HL-60 (cell line): ENCODE results near the gene SPATA13.

Experiments used
- DNase-seq, 2 experiments: peaks; one replicate each; pipeline ENCODE4 v3.0.0-alpha.2; 2010 to 2020; ENCODE audit warnings: low read depth in 1 of 2, low spot score in 1 of 2
- H3K27ac ChIP-seq: fragments of 250-450 bp; sonication (Bioruptor Pico); replicated peaks from 2 replicates; pipeline ENCODE4 v1.5.1; 2020; ENCODE audit warnings: mild to moderate bottlenecking, moderate library complexity
- H3K27me3 ChIP-seq: fragments of 250-450 bp; sonication (Bioruptor Pico); 2 replicates; pipeline ENCODE4 v1.5.1; 2021; ENCODE audit warnings: mild to moderate bottlenecking, moderate library complexity; ENCODE audit not compliant: insufficient read depth, poor library complexity, severe bottlenecking
- H3K4me3 ChIP-seq: replicated peaks from 2 replicates; pipeline ENCODE4 v1.5.1; 2011; ENCODE audit warnings: mild to moderate bottlenecking, control low read depth, low read length; ENCODE audit not compliant: insufficient read depth
- GABPA ChIP-seq: IDR thresholded peaks from 2 replicates; pipeline ENCODE4 v1.6.1; 2012; ENCODE audit warnings: low read depth
- POLR2AphosphoS5 ChIP-seq: IDR thresholded peaks from 2 replicates; pipeline ENCODE4 v1.6.1; 2012; ENCODE audit warnings: low read depth
- SPI1 ChIP-seq: IDR thresholded peaks from 2 replicates; pipeline ENCODE4 v1.6.1; 2012; ENCODE audit warnings: low read depth, mild to moderate bottlenecking, borderline replicate concordance
- TF ChIP-seq, protein P1 (sequence below): IDR thresholded peaks from 2 replicates; pipeline ENCODE4 v1.6.1; 2012; ENCODE audit warnings: low read depth; ENCODE audit not compliant: insufficient replicate concordance
- TF ChIP-seq, protein P2 (sequence below): IDR thresholded peaks from one replicate; pipeline ENCODE4 v1.5.1; 2011; ENCODE audit warnings: low read length, control low read depth, inconsistent platforms; ENCODE audit not compliant: insufficient read depth

SPATA13 gene

DNA sequence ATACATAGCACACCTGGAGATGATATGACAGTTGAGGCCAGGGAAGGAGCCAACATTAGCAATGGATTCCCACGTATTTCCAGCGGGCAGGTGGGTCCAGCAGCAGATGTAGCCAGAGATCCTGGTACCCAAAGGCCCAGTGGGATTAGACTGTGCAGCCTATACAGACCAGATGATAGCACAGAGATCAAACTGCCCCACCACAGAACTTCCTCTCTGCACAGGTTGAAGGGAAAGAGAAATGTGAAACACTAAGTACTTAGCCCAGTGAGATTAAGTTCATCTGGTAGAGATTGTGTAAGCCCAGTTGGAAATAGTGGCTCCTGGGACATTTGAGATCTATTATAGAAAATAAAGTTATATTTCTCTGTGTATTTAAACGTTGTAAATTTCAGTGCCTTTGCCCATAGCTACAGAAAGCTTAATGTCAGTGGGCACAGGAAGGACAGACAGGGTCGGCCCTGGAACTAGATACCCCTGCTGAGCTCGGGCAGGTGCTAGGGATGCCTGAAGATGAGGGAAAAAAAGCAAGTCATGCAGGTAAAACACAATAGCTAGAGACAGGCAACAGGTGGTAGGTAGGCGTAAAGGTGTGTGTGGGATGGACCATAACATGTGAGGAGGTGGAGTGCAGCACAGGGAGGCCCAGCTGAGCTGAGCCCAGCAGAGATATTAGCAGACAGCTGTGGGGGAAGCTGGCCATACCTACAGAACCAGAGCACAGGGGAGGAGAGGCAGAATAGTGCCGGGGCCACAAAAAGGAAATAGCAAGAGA is 27.3 kb upstream of the SPATA13 start:
- Histone ChIP-seq H3K4me3 (no peak overlapping the region), H3K27ac (no peak overlapping the region), H3K27me3 (no peaks in the 10 kb centered on the region)
- no peak for DNase-seq
- no peak for TF ChIP-seq POLR2AphosphoS5
- TF ChIP-seq, protein P1, sequence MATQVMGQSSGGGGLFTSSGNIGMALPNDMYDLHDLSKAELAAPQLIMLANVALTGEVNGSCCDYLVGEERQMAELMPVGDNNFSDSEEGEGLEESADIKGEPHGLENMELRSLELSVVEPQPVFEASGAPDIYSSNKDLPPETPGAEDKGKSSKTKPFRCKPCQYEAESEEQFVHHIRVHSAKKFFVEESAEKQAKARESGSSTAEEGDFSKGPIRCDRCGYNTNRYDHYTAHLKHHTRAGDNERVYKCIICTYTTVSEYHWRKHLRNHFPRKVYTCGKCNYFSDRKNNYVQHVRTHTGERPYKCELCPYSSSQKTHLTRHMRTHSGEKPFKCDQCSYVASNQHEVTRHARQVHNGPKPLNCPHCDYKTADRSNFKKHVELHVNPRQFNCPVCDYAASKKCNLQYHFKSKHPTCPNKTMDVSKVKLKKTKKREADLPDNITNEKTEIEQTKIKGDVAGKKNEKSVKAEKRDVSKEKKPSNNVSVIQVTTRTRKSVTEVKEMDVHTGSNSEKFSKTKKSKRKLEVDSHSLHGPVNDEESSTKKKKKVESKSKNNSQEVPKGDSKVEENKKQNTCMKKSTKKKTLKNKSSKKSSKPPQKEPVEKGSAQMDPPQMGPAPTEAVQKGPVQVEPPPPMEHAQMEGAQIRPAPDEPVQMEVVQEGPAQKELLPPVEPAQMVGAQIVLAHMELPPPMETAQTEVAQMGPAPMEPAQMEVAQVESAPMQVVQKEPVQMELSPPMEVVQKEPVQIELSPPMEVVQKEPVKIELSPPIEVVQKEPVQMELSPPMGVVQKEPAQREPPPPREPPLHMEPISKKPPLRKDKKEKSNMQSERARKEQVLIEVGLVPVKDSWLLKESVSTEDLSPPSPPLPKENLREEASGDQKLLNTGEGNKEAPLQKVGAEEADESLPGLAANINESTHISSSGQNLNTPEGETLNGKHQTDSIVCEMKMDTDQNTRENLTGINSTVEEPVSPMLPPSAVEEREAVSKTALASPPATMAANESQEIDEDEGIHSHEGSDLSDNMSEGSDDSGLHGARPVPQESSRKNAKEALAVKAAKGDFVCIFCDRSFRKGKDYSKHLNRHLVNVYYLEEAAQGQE, result no peak
- no peak for TF ChIP-seq SPI1
- no peak for TF ChIP-seq GABPA
- TF ChIP-seq, protein P2, sequence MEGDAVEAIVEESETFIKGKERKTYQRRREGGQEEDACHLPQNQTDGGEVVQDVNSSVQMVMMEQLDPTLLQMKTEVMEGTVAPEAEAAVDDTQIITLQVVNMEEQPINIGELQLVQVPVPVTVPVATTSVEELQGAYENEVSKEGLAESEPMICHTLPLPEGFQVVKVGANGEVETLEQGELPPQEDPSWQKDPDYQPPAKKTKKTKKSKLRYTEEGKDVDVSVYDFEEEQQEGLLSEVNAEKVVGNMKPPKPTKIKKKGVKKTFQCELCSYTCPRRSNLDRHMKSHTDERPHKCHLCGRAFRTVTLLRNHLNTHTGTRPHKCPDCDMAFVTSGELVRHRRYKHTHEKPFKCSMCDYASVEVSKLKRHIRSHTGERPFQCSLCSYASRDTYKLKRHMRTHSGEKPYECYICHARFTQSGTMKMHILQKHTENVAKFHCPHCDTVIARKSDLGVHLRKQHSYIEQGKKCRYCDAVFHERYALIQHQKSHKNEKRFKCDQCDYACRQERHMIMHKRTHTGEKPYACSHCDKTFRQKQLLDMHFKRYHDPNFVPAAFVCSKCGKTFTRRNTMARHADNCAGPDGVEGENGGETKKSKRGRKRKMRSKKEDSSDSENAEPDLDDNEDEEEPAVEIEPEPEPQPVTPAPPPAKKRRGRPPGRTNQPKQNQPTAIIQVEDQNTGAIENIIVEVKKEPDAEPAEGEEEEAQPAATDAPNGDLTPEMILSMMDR, result no peak

DNA sequence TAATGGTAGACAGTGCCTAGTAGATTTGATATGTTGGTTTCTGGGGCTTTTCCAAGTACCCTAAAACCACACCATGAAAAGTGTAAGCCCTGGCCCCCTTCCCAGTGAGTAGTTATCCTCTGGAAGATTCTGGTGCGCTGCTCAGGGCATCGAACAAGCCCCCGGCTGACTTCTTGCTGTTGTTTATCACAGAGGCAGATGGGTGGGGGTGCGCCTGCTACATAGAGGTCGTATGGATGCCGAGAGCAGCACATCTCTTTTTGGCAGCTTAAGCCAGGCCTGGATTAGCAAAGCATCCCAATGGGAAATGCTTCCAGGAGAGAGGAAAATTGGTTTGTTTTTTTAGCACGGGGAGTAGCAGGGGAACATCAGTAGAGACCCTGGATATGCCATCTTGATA is 26.3 kb upstream of the SPATA13 start:
- Histone ChIP-seq H3K27me3 (no peaks in the 10 kb centered on the region), H3K27ac (no peak overlapping the region), H3K4me3 (no peak overlapping the region)
- TF ChIP-seq SPI1 (no peak), POLR2AphosphoS5 (no peak), GABPA (no peak)
- TF ChIP-seq, protein P2, result no peak
- TF ChIP-seq, protein P1, result no peak
- no peak for DNase-seq

DNA sequence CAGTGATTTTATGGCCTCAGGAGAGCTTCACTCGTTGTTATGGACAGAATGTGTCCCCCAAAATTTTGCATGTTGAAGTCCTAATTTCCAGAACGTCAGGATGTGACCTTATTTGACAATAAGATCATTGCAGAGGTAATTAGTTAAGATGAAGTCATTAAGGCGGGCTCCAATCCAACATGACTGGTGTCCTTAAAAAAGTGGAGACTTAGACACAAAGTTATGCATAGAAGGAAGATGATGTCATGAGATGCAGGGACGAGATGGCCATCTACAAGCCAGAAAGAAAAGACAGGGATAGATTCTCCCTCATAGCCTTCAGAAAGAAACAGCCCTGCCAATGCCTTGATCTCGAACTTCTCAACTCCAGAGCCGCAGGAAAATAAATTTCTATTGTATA is 25.8 kb upstream of the SPATA13 start:
- DNase-seq, result no peak
- no peak for TF ChIP-seq SPI1
- TF ChIP-seq, protein P2, result no peak
- no peak for TF ChIP-seq POLR2AphosphoS5
- TF ChIP-seq, protein P1, result no peak
- TF ChIP-seq GABPA, result no peak
- H3K4me3 ChIP-seq, result no peak overlapping the region
- H3K27me3 ChIP-seq, result no peaks in the 10 kb centered on the region
- H3K27ac ChIP-seq, result no peak overlapping the region
